ENCODE data around the gene IL16. TPM values are rescaled to one million over a fixed set of nuclear protein-coding genes. Genes with fewer than 3 reads are reported as not detected.

Gene IL16
- total and polyA plus RNA-seq, 2 donors (not counting 1 experiment from before 2014, with no cell fraction given) = 181 to 287 TPM

DNA sequence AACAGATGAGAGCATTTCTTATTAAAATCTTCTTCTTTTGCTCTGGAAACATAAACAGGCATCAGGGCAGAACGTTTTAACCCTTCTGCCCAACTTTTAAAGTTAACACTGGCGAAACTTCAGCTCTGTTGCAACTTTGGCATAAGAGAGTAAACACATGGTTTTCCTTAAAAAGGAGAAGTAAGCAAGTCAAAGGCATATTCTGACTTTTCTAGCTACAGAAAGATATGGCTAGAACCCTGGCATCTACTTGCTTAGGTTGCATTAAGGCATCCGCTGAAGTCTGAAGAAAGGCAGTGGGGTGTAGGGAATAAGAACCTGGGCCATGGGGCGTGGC is 13.3 kb upstream of the IL16 start:
- Histone ChIP-seq H3K27me3 (replicated peaks in 1 of 4; ENCODE audit: control extremely low read depth in 1 of 4, control insufficient read depth in 3 of 4, insufficient read depth in 4 of 4, low read length in 3 of 4) (peaks cover 0 to 14% (median 2%) of the 10 kb centered on the region in 4 experiments), H3K79me2 (ENCODE audit: control insufficient read depth, insufficient read depth, low read length) (no peaks in the 10 kb centered on the region), H3K27ac (ENCODE audit: low read length in 2 of 2) (no peak overlapping the region), H3K4me1 (ENCODE audit: control insufficient read depth in 2 of 2, insufficient read depth in 2 of 2, low read length in 2 of 2) (no peaks in the 10 kb centered on the region), H3K36me3 (replicated peaks in 1 of 2; ENCODE audit: control extremely low read depth in 1 of 2, control insufficient read depth in 1 of 2, extremely low read depth in 1 of 2, insufficient read depth in 2 of 2, low read length in 1 of 2) (no peaks in the 10 kb centered on the region), H3K4me3 (ENCODE audit: control extremely low read depth in 1 of 5, extremely low read depth in 1 of 5, insufficient read depth in 1 of 5, low read depth in 2 of 5, low read length in 4 of 5) (no peak overlapping the region), H3K4me2 (replicated peaks; ENCODE audit: low read depth, low read length, poor library complexity, severe bottlenecking) (no peak overlapping the region), H2AFZ (ENCODE audit: insufficient read depth, low read depth, low read length, poor library complexity, severe bottlenecking) (no peak overlapping the region), H3K9ac (ENCODE audit: low read length) (no peak overlapping the region), H3K9me3 (ENCODE audit: control extremely low read depth in 1 of 3, control insufficient read depth in 2 of 3, insufficient read depth in 1 of 3, low read length in 2 of 3) (no peaks in the 10 kb centered on the region), H4K20me1 (ENCODE audit: control insufficient read depth, insufficient read depth, low read length, poor library complexity, severe bottlenecking) (no peaks in the 10 kb centered on the region)
- Mint-ChIP-seq H3K27ac (no peak overlapping the region), H3K27me3 (peaks cover 36% of the 10 kb centered on the region), H3K4me1 (no peaks in the 10 kb centered on the region), H3K9me3 (ENCODE audit: insufficient read depth) (no peaks in the 10 kb centered on the region), H3K4me3 (no peak overlapping the region)
- no peak for DNase-seq
- no peak for TF ChIP-seq EZH2 (IDR thresholded peaks at IDR 0.05; ENCODE audit: borderline replicate concordance, insufficient read depth, low read depth, low read length, poor library complexity, severe bottlenecking)
- TF ChIP-seq, protein P1, sequence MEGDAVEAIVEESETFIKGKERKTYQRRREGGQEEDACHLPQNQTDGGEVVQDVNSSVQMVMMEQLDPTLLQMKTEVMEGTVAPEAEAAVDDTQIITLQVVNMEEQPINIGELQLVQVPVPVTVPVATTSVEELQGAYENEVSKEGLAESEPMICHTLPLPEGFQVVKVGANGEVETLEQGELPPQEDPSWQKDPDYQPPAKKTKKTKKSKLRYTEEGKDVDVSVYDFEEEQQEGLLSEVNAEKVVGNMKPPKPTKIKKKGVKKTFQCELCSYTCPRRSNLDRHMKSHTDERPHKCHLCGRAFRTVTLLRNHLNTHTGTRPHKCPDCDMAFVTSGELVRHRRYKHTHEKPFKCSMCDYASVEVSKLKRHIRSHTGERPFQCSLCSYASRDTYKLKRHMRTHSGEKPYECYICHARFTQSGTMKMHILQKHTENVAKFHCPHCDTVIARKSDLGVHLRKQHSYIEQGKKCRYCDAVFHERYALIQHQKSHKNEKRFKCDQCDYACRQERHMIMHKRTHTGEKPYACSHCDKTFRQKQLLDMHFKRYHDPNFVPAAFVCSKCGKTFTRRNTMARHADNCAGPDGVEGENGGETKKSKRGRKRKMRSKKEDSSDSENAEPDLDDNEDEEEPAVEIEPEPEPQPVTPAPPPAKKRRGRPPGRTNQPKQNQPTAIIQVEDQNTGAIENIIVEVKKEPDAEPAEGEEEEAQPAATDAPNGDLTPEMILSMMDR (IDR thresholded peaks at IDR 0.05) = no peak
- ChIA-PET POLR2A (no interaction called here), CTCF (no interaction called here)
- no peak for ATAC-seq (ENCODE audit: low read depth)
- intact Hi-C loops (cut with micrococcal nuclease) = no loop called here
- WGBS (ENCODE audit: insufficient coverage) = 100% methylated on average over 1 of the region's 4 CpGs

DNA sequence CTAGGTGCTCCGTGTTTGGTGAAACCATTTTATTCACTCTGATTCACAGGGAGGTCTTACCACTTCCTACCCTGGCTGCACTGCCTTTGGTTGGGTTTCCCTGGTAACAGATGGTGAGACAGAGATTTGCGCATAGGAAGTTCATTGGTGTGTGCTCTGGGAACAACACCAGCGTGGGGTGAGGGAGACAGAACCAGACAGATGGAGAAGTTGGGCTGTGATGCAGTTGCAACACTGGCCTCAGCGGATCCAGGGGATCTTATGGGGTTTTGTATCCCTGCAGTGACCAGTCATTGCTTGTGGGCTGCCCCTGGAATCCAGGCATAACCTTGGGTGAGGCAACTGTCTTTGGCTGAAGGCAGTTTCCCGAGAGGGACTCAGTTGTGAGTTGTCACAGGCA is 12.5 kb upstream of the IL16 start:
- H3K9ac ChIP-seq (ENCODE audit: low read length) = no peak overlapping the region
- H3K4me2 ChIP-seq (replicated peaks; ENCODE audit: low read depth, low read length, poor library complexity, severe bottlenecking) = no peak overlapping the region
- no peak overlapping the region for H3K27ac ChIP-seq (ENCODE audit: low read length in 2 of 2)
- TF ChIP-seq EZH2 (IDR thresholded peaks at IDR 0.05; ENCODE audit: borderline replicate concordance, insufficient read depth, low read depth, low read length, poor library complexity, severe bottlenecking) = no peak
- TF ChIP-seq, protein P1 (IDR thresholded peaks at IDR 0.05) = no peak
- H3K9me3 ChIP-seq (ENCODE audit: control extremely low read depth in 1 of 3, control insufficient read depth in 2 of 3, insufficient read depth in 1 of 3, low read length in 2 of 3) = no peaks in the 10 kb centered on the region
- intact Hi-C loops (cut with micrococcal nuclease) = no loop called here
- no peak for DNase-seq
- WGBS (ENCODE audit: insufficient coverage) = 33% methylated on average over 4 of the region's 5 CpGs
- H3K36me3 ChIP-seq (replicated peaks in 1 of 2; ENCODE audit: control extremely low read depth in 1 of 2, control insufficient read depth in 1 of 2, extremely low read depth in 1 of 2, insufficient read depth in 2 of 2, low read length in 1 of 2) = no peaks in the 10 kb centered on the region
- ChIA-PET POLR2A (no interaction called here), CTCF (no interaction called here)
- no peaks in the 10 kb centered on the region for H3K4me1 ChIP-seq (ENCODE audit: control insufficient read depth in 2 of 2, insufficient read depth in 2 of 2, low read length in 2 of 2)
- ATAC-seq (ENCODE audit: low read depth) = no peak
- Mint-ChIP-seq H3K4me3 (no peak overlapping the region), H3K27ac (no peak overlapping the region), H3K4me1 (no peaks in the 10 kb centered on the region), H3K27me3 (peaks cover 40% of the 10 kb centered on the region), H3K9me3 (ENCODE audit: insufficient read depth) (no peaks in the 10 kb centered on the region)
- H4K20me1 ChIP-seq (ENCODE audit: control insufficient read depth, insufficient read depth, low read length, poor library complexity, severe bottlenecking) = no peaks in the 10 kb centered on the region
- H3K27me3 ChIP-seq (replicated peaks in 1 of 4; ENCODE audit: control extremely low read depth in 1 of 4, control insufficient read depth in 3 of 4, insufficient read depth in 4 of 4, low read length in 3 of 4) = peaks cover 0 to 14% (median 2%) of the 10 kb centered on the region in 4 experiments
- H2AFZ ChIP-seq (ENCODE audit: insufficient read depth, low read depth, low read length, poor library complexity, severe bottlenecking) = no peak overlapping the region
- H3K4me3 ChIP-seq (ENCODE audit: control extremely low read depth in 1 of 5, extremely low read depth in 1 of 5, insufficient read depth in 1 of 5, low read depth in 2 of 5, low read length in 4 of 5) = no peak overlapping the region
- H3K79me2 ChIP-seq (ENCODE audit: control insufficient read depth, insufficient read depth, low read length) = no peaks in the 10 kb centered on the region
